ENCODE results near the gene GABBR2. TPM values are rescaled to one million over a fixed set of nuclear protein-coding genes. Genes with fewer than 3 reads are reported as not detected.

The GABBR2 gene
- total RNA-seq, 4 donors from 2014 or later, result not detected

- DNase-seq (ENCODE audit: low spot score) (no peak), ATAC-seq (ENCODE audit: low FRiP score) (no peak)
- no peak for TF ChIP-seq CTCF (IDR thresholded peaks at IDR 0.05)
These were observed 12.9 kb upstream of the GABBR2 start for GRCh38 chr9:98721643-98722042.

- no peak for TF ChIP-seq CTCF (IDR thresholded peaks at IDR 0.05)
- ATAC-seq (ENCODE audit: low FRiP score) (no peak), DNase-seq (ENCODE audit: low spot score) (no peak)
These were observed 11.7 kb upstream of the GABBR2 start for GRCh38 chr9:98720402-98720801.

GRCh38 chr9:98719055-98719454, 10.3 kb upstream of the GABBR2 start:
- ATAC-seq (ENCODE audit: low FRiP score), result no peak
- TF ChIP-seq CTCF (IDR thresholded peaks at IDR 0.05), result no peak
- DNase-seq (ENCODE audit: low spot score), result no peak

- no peak for ATAC-seq (ENCODE audit: low FRiP score)
- no peak for DNase-seq (ENCODE audit: low spot score)
- TF ChIP-seq CTCF (IDR thresholded peaks at IDR 0.05), result no peak
These were observed 6.1 kb upstream of the GABBR2 start for GRCh38 chr9:98714833-98715232.

- no peak for DNase-seq (ENCODE audit: low spot score)
- no peak for ATAC-seq (ENCODE audit: low FRiP score)
- TF ChIP-seq CTCF (IDR thresholded peaks at IDR 0.05), result no peak
These were observed 4.3 kb upstream of the GABBR2 start for GRCh38 chr9:98712987-98713386.

GRCh38 chr9:98709968-98710965, 1.5 kb upstream of the GABBR2 start:
- ATAC-seq (ENCODE audit: low FRiP score) (no peak), DNase-seq (ENCODE audit: low spot score) (no peak)
- TF ChIP-seq CTCF (IDR thresholded peaks at IDR 0.05), result no peak

Measured in omental fat pad (tissue), 4 donors.